Vagina (tissue), 2 donors: Measurements from ENCODE around the gene CALD1.

ENCODE experiments used
- CTCF ChIP-seq, 3 experiments: fragments of 450-650 bp in 2 of 3; fragments of 200-600 bp in 1 of 3; sonication (generic) in 1 of 3; IDR thresholded peaks; one replicate each; pipeline ENCODE4 v1.5.1; 2017 to 2019; ENCODE audit warnings: antibody characterized with exemption in 3 of 3, mild to moderate bottlenecking in 2 of 3, moderate library complexity in 2 of 3
- POLR2A ChIP-seq, 2 donors: fragments of 450-650 bp; IDR thresholded peaks; one replicate each; pipeline ENCODE4 v1.6.1; 2017; ENCODE audit warnings: antibody characterized with exemption in 2 of 2, mild to moderate bottlenecking in 2 of 2, moderate library complexity in 2 of 2

GRCh38 chr7:134859783-134860182, 80.3 kb downstream of the CALD1 start:
- no peak for TF ChIP-seq POLR2A (IDR thresholded peaks at IDR 0.05)
- no peak for TF ChIP-seq CTCF (IDR thresholded peaks at IDR 0.05)
